ENCODE results near the gene SCAND1.
"Not testable (repeated sequence)": the region's sequence is repeated elsewhere in the genome, so short reads cannot be mapped to it uniquely, and the experiment has no call there.

Gene SCAND1

DNA sequence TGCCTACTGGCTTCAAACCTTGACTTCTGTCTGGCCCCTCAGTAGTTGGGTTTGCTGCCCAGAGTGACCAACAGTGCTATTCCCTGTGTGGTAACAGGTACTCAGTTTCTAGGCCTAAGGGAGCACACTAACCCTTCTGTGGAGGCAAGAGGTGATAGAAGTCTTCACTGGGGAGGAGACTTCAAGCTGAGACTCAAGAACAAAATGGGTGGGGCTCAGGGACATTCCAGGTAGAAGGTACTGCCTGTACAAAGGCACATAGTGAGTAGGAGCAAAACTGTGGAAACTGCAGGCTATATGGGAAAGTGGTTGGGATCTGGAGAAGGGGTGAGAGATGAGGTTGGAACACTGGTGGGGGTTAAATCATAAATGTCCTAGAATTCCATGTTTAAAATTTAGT, 2.3 kb upstream of the SCAND1 start:
- no peak overlapping the region for H3K27ac ChIP-seq (ENCODE audit: low read depth, low read length)
- no peak overlapping the region for H3K9ac ChIP-seq (ENCODE audit: low read length)
- no peaks in the 10 kb centered on the region for H3K36me3 ChIP-seq (ENCODE audit: insufficient read depth, low read length)
- H3K9me3 ChIP-seq (ENCODE audit: low read length): no peaks in the 10 kb centered on the region
- no peaks in the 10 kb centered on the region for H3K27me3 ChIP-seq (ENCODE audit: control insufficient read depth in 1 of 2, insufficient read depth in 2 of 2, low read length in 2 of 2)
- peaks cover 19% of the 10 kb centered on the region for H3K4me1 ChIP-seq (ENCODE audit: insufficient read depth, low read length)
- no peak overlapping the region for H3K4me3 ChIP-seq (ENCODE audit: low read depth in 1 of 2, low read length in 2 of 2)

DNA sequence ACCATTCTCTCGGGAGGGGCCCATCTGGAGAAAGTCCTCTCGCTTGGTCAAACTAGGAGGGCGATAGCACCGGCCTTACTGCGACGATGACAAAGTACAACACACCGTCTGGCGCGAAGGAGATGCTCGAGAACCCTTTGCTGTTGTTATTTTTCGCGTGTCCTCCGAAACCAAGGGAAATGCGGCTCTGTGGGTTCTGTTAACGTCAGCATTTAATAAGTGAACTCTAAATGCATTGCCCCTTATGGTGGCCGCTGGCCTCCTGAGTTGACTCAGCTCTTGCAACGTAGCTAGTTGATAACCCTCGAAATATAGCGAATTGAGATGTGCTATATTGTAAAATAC, 577 bp upstream of the SCAND1 start:
- no peaks in the 10 kb centered on the region for H3K36me3 ChIP-seq (ENCODE audit: insufficient read depth, low read length)
- H3K4me1 ChIP-seq (ENCODE audit: insufficient read depth, low read length): peaks cover 19% of the 10 kb centered on the region
- peak overlapping the region; percentile 94 for H3K27ac ChIP-seq (ENCODE audit: low read depth, low read length)
- H3K4me3 ChIP-seq (ENCODE audit: low read depth in 1 of 2, low read length in 2 of 2): peak overlapping the region; percentile 93 to 95
- H3K27me3 ChIP-seq (ENCODE audit: control insufficient read depth in 1 of 2, insufficient read depth in 2 of 2, low read length in 2 of 2): no peaks in the 10 kb centered on the region
- H3K9me3 ChIP-seq (ENCODE audit: low read length): no peaks in the 10 kb centered on the region
- H3K9ac ChIP-seq (ENCODE audit: low read length): peak overlapping the region; percentile 90

DNA sequence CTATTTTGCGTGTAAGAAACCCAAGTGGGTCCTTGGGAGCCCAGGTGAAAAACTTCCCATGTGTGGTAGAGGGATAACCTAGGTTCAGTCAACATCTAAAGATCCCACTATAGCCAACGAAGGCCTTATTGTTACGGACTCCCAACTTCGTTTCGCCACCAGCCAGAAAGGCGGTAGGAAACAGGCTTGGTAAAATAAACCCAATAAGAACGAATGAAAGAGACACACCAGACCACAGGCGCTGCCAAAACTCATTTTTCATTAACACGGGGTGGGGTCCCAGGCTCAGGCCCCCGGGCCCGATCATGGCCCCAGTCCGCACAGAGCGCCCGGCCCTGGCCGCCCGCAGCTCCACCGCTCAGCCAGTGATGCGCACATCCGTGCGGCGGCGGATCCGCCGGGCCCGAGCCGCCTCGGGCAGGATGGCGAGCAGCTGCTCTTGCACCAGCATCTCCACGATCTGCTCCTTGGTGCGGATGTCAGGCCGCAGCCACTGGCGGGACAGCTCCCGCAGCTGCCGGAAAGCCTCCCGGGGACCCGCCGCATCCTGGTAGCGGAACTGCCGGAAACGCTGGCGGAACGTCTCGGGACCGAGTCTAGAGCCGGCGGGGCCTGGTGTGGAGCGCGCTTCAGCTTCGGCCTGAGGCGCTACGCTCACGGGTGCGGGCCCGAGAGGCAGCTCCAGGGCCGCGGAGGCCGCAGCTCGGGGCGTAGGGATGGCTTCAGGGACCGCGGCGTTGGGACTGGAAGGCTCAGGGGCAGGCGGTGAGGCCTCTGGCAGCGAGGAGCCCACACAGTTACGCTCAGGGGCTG, 709 bp downstream of the SCAND1 start:
- peak overlapping the region; percentile 94 for H3K27ac ChIP-seq (ENCODE audit: low read depth, low read length)
- no peaks in the 10 kb centered on the region for H3K27me3 ChIP-seq (ENCODE audit: control insufficient read depth in 1 of 2, insufficient read depth in 2 of 2, low read length in 2 of 2)
- peak overlapping the region; percentile 93 to 95 for H3K4me3 ChIP-seq (ENCODE audit: low read depth in 1 of 2, low read length in 2 of 2)
- no peaks in the 10 kb centered on the region for H3K36me3 ChIP-seq (ENCODE audit: insufficient read depth, low read length)
- H3K9me3 ChIP-seq (ENCODE audit: low read length): no peaks in the 10 kb centered on the region
- peaks cover 19% of the 10 kb centered on the region for H3K4me1 ChIP-seq (ENCODE audit: insufficient read depth, low read length)
- H3K9ac ChIP-seq (ENCODE audit: low read length): peak overlapping the region; percentile 98

DNA sequence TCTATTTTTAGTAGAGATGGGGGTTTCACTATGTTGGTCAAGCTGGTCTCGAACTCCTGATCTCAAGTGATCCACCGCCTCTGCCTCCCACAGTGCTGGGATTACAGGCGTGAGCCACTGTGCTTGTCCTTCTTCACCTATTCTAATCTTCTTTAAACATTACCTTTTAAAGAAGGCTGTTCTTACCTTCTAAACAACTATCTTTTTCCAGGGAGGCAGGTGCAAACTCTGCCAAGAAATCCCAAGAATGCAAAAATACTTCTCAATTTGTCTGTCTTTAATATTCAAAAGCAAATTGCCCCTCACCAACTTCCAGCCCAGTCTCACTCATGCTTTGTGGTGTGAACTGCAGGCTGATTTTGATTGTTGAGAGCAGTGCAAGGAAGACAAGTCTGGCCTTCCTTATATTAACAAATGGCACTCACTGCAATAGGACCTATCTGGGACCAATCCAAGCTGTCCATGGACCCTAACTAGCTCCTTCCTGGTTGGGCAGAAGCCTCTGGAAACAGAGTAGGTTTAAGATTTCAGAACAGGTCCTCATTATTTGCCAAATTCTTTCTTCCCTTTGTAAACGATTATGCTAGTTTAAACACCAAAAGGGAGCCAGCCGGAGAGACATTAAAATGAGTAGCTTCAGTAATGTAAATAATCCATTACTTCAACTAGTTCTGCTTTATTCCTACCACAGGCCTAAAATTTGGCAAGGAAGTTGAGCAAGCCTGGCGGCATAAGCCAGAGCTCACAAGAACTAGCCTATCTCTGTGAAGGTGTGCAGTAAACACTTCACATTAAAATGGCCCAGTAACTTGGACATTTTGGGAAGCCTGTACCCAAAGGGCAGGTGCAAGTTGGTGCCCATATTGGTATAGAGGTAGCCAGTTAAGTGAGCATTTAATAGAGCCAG, 1.6 kb downstream of the SCAND1 start:
- Histone ChIP-seq H3K27ac (ENCODE audit: low read depth, low read length) (peak overlapping the region; percentile 94), H3K9me3 (ENCODE audit: low read length) (no peaks in the 10 kb centered on the region), H3K4me3 (ENCODE audit: low read depth in 1 of 2, low read length in 2 of 2) (peak overlapping the region; percentile 93 to 95), H3K4me1 (ENCODE audit: insufficient read depth, low read length) (peaks cover 19% of the 10 kb centered on the region), H3K9ac (ENCODE audit: low read length) (peak overlapping the region; percentile 98), H3K36me3 (ENCODE audit: insufficient read depth, low read length) (peaks cover 5% of the 10 kb centered on the region), H3K27me3 (ENCODE audit: control insufficient read depth in 1 of 2, insufficient read depth in 2 of 2, low read length in 2 of 2) (no peaks in the 10 kb centered on the region)

DNA sequence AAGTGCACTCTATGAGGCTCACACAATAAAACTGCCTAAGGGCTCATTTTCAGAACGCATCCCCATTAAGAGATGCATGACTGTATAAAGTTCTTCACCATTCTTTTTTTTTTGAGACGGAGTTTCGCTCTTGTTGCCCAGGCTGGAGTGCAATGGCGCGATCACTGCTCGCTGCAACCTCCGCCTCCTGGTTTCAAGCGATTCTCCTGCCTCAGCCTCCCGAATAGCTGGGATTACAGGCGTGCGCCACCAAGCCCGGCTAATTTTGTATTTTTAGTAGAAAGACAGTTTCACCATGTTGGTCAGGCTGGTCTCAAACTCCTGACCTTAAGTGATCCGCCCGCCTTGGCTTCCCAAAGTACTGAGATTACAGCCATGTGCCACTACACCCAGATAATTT, 2.2 kb downstream of the SCAND1 start:
- not testable (repeated sequence) for H3K27ac ChIP-seq (ENCODE audit: low read depth, low read length); H3K9me3 ChIP-seq (ENCODE audit: low read length); H3K27me3 ChIP-seq (ENCODE audit: control insufficient read depth in 1 of 2, insufficient read depth in 2 of 2, low read length in 2 of 2); H3K9ac ChIP-seq (ENCODE audit: low read length); H3K4me3 ChIP-seq (ENCODE audit: low read depth in 1 of 2, low read length in 2 of 2)
- Histone ChIP-seq H3K36me3 (ENCODE audit: insufficient read depth, low read length) (peaks cover 11% of the 10 kb centered on the region), H3K4me1 (ENCODE audit: insufficient read depth, low read length) (peaks cover 19% of the 10 kb centered on the region)

DNA sequence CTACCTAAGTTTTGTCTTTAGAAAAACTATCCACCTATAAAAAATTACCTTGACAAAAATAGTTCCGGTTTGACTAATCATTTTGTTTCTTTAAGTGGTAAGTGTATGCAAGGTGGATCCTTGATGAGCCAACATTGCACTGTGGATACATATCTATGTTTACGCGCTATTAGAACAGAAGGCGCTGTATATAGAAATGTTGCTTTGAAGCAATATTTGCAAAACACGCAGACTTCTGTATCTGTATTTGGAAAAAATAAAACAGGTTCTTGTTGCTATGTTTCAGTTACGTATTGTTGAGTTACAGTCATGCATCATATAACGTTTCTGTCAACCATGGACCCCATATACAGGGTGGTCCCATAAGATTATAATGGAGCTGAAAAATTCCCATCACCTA, 4.2 kb downstream of the SCAND1 start:
- Histone ChIP-seq H3K27ac (ENCODE audit: low read depth, low read length) (no peak overlapping the region), H3K27me3 (ENCODE audit: control insufficient read depth in 1 of 2, insufficient read depth in 2 of 2, low read length in 2 of 2) (no peaks in the 10 kb centered on the region), H3K4me3 (ENCODE audit: low read depth in 1 of 2, low read length in 2 of 2) (no peak overlapping the region), H3K36me3 (ENCODE audit: insufficient read depth, low read length) (peaks cover 12% of the 10 kb centered on the region), H3K4me1 (ENCODE audit: insufficient read depth, low read length) (peaks cover 14% of the 10 kb centered on the region), H3K9me3 (ENCODE audit: low read length) (no peaks in the 10 kb centered on the region), H3K9ac (ENCODE audit: low read length) (no peak overlapping the region)

DNA sequence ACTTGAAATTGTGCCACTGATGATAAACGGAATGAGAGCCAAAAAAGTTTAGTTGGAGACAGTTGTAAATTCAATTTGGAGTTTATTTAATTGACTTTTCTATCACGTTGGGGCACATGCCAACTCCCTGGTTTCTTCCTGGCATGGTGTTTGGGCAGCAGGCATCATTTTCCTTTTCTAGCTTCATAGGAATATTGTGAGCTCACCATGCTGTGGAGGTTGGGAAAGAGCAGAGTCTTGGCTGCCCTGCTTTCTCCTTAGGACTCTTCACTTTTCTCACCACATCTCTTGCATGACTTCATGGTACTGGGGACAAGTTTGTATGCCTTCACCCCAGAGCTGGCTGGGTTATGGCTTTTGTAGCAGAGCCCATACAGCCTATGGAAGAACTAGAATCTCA, 6.4 kb downstream of the SCAND1 start:
- H3K27me3 ChIP-seq (ENCODE audit: control insufficient read depth in 1 of 2, insufficient read depth in 2 of 2, low read length in 2 of 2): no peaks in the 10 kb centered on the region
- H3K4me1 ChIP-seq (ENCODE audit: insufficient read depth, low read length): peaks cover 10% of the 10 kb centered on the region
- no peaks in the 10 kb centered on the region for H3K9me3 ChIP-seq (ENCODE audit: low read length)
- H3K4me3 ChIP-seq (ENCODE audit: low read depth in 1 of 2, low read length in 2 of 2): no peak overlapping the region
- no peak overlapping the region for H3K27ac ChIP-seq (ENCODE audit: low read depth, low read length)
- peaks cover 24% of the 10 kb centered on the region for H3K36me3 ChIP-seq (ENCODE audit: insufficient read depth, low read length)
- H3K9ac ChIP-seq (ENCODE audit: low read length): no peak overlapping the region

DNA sequence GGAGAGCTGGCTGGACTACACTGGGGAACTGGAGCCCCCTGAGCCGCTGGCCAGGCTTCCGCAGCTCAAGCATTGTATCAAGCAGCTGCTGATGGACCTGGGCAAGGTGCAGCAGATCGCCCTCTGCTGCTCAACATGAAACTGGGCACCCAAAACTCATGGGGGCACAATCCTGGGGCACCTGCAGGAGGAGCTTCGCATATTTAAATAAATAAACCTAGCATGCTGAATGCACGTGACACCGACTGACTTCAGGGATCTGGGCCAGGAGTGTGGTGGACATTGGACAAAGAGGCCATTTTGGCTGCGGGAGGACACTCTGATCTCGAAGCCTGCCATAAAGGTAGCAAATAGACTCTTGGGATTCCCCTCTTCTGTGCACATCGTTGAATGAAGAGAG, 6.8 kb downstream of the SCAND1 start:
- Histone ChIP-seq H3K4me3 (ENCODE audit: low read depth in 1 of 2, low read length in 2 of 2) (no peak overlapping the region), H3K27me3 (ENCODE audit: control insufficient read depth in 1 of 2, insufficient read depth in 2 of 2, low read length in 2 of 2) (no peaks in the 10 kb centered on the region), H3K9ac (ENCODE audit: low read length) (no peak overlapping the region), H3K4me1 (ENCODE audit: insufficient read depth, low read length) (peaks cover 5% of the 10 kb centered on the region), H3K27ac (ENCODE audit: low read depth, low read length) (no peak overlapping the region), H3K36me3 (ENCODE audit: insufficient read depth, low read length) (peaks cover 24% of the 10 kb centered on the region), H3K9me3 (ENCODE audit: low read length) (no peaks in the 10 kb centered on the region)

DNA sequence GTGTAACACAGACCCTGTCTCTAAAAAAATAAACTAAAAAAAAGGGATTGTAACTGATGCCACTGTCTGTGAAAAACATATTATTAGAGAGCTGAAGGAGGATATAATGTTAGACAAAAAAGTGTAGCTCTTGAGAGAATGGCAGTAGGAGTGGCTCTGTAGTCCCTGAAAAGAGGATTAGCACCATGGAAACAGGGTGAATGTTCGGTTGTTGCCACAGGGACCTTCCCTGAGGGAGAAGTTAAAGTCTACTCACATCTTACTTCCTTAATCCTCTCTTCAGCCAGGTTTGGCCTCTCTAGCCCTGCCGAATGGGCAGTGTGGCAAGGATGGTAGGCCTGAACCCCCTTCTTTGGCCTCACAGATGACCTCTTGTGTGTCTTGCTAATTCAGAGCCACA, 12.1 kb downstream of the SCAND1 start:
- H3K36me3 ChIP-seq (ENCODE audit: insufficient read depth, low read length): peaks cover 57% of the 10 kb centered on the region
- no peaks in the 10 kb centered on the region for H3K9me3 ChIP-seq (ENCODE audit: low read length)
- no peaks in the 10 kb centered on the region for H3K27me3 ChIP-seq (ENCODE audit: control insufficient read depth in 1 of 2, insufficient read depth in 2 of 2, low read length in 2 of 2)
- no peak overlapping the region for H3K27ac ChIP-seq (ENCODE audit: low read depth, low read length)
- no peak overlapping the region for H3K9ac ChIP-seq (ENCODE audit: low read length)
- H3K4me3 ChIP-seq (ENCODE audit: low read depth in 1 of 2, low read length in 2 of 2): no peak overlapping the region
- no peaks in the 10 kb centered on the region for H3K4me1 ChIP-seq (ENCODE audit: insufficient read depth, low read length)

DNA sequence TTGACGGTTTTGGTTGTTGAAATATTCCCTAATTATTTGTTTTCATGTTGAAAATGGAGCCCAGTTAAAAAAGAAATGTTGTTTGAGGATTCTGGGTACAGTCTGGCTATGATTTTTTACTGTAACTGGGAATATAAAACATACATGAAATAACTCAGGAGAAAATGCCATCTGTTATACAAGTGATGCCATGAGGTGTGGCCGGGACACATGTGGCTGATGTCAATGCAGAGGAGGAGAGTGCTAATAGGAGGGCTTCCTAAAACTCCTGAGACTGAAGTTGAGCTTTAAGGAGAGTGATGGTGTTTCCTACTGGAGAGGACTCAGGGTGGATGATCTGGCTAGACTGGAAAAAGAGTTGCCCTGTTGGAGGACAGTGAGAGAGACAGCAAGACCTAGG, 12.7 kb downstream of the SCAND1 start:
- H3K36me3 ChIP-seq (ENCODE audit: insufficient read depth, low read length): peaks cover 55% of the 10 kb centered on the region
- H3K4me3 ChIP-seq (ENCODE audit: low read depth in 1 of 2, low read length in 2 of 2): no peak overlapping the region
- no peaks in the 10 kb centered on the region for H3K27me3 ChIP-seq (ENCODE audit: control insufficient read depth in 1 of 2, insufficient read depth in 2 of 2, low read length in 2 of 2)
- H3K27ac ChIP-seq (ENCODE audit: low read depth, low read length): no peak overlapping the region
- no peaks in the 10 kb centered on the region for H3K9me3 ChIP-seq (ENCODE audit: low read length)
- H3K4me1 ChIP-seq (ENCODE audit: insufficient read depth, low read length): no peaks in the 10 kb centered on the region
- H3K9ac ChIP-seq (ENCODE audit: low read length): no peak overlapping the region

DNA sequence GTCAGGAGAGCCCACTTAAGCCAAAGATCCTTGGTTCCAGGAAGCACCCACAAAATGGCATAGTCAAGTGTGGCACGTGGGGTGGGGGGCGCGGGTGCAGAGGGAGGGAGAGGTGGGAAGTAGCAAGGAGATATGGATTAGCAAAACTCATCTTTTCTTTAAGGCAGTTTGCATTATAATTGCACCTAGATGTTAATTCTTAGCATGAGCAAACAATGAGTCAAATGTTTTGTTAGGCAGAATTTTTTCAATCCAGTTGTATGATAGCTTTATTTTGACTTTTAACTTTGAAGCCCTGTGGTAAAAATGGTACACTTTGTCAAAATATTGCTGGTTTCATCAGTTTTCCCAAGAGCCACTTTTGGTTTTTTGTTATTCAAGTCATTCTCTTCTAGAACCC, 15.0 kb downstream of the SCAND1 start:
- Histone ChIP-seq H3K36me3 (ENCODE audit: insufficient read depth, low read length) (peaks cover 61% of the 10 kb centered on the region), H3K4me3 (ENCODE audit: low read depth in 1 of 2, low read length in 2 of 2) (no peak overlapping the region), H3K27ac (ENCODE audit: low read depth, low read length) (no peak overlapping the region), H3K27me3 (ENCODE audit: control insufficient read depth in 1 of 2, insufficient read depth in 2 of 2, low read length in 2 of 2) (no peaks in the 10 kb centered on the region), H3K9me3 (ENCODE audit: low read length) (no peaks in the 10 kb centered on the region), H3K9ac (ENCODE audit: low read length) (no peak overlapping the region), H3K4me1 (ENCODE audit: insufficient read depth, low read length) (no peaks in the 10 kb centered on the region)
